Stomach (tissue), 4 donors: ENCODE results near the gene TTBK2.

ENCODE experiments used
- CTCF ChIP-seq, 7 experiments: fragments of 450-650 bp in 4 of 7; fragments of 200-600 bp in 3 of 7; sonication (generic) in 3 of 7; IDR thresholded peaks; one replicate each; pipeline ENCODE4 v1.5.1; 2016 to 2019; ENCODE audit warnings: antibody characterized with exemption in 7 of 7, control low read depth in 2 of 7, mild to moderate bottlenecking in 1 of 7
- EP300 ChIP-seq: sonication (generic); formaldehyde crosslinking; IDR thresholded peaks from one replicate; pipeline ENCODE4 v1.6.1; 2017; ENCODE audit warnings: antibody characterized with exemption

- no peak for TF ChIP-seq CTCF (IDR thresholded peaks at IDR 0.05)
- TF ChIP-seq EP300: no peak
Measured at GRCh38 chr15:42784705-42785104, 135.9 kb downstream of the TTBK2 start.
